HCT116 (cell line): ENCODE measurements around the gene GALK2. TPM values are rescaled to one million over a fixed set of nuclear protein-coding genes. Genes with fewer than 3 reads are reported as not detected.

Experiments used
- ATAC-seq: fragments of 200-7000 bp; cut with Tn5 transposase; 2 replicates; pipeline ENCODE4 v1.9.1; 2020; ENCODE audit warnings: mild to moderate bottlenecking, moderate library complexity
- BruUV-seq: library from RNA; stranded (reverse); fragments of 400-500 nt; replicated peaks from 2 replicates; lab custom pipeline; 2021; lab: Mats Ljungman, UMichigan
- CTCF ChIA-PET: fragments of 300-600 bp; sonication (Branson Sonifier 250); formaldehyde crosslinking; loops from one replicate; lab custom pipeline; 2021; ENCODE audit warnings: antibody characterized with exemption; lab: Charles Lee
- POLR2A ChIA-PET: fragments of 300-600, 350-600 bp; sonication (Branson Sonifier 250); formaldehyde crosslinking; loops from one replicate; lab custom pipeline; 2021; ENCODE audit warnings: antibody characterized with exemption; lab: Charles Lee
- RAD21 ChIA-PET, 2 experiments: fragments of 300-600 bp; sonication (Branson Sonifier 250); formaldehyde crosslinking; loops; one replicate each; lab custom pipeline; 2023; ENCODE audit warnings: low total read pairs in 2 of 2; ENCODE audit not compliant: uncharacterized antibody in 2 of 2, unreplicated experiment in 2 of 2, low non-redundant PET in 1 of 2; lab: Charles Lee
- DNase-seq: peaks from one replicate; pipeline ENCODE4 v3.0.0-alpha.2; 2010; ENCODE audit warnings: low read depth, low spot score
- H2AFZ ChIP-seq: fragments of 200-600 bp; shearing (Covaris generic), sonication (generic); 2 replicates; pipeline ENCODE4 v1.6.1; 2017; ENCODE audit warnings: low read depth, mixed run types, mixed read lengths, antibody characterized with exemption, low read length; ENCODE audit not compliant: poor library complexity, severe bottlenecking
- H3K27ac ChIP-seq: 2 replicates; pipeline ENCODE4 v1.5.1; 2012; ENCODE audit warnings: low read depth, low read length
- H3K27me3 ChIP-seq: fragments of 200-600 bp; sonication (generic); 2 replicates; pipeline ENCODE4 v1.6.1; 2016; ENCODE audit warnings: mixed run types, low read length, mixed read lengths; ENCODE audit not compliant: insufficient read depth
- H3K36me3 ChIP-seq, 2 experiments: fragments of 200-500 bp in 1 of 2; fragments of 200-600 bp in 1 of 2; sonication (Bioruptor generic) in 1 of 2; sonication (generic) in 1 of 2; 2 replicates each; pipeline versions ENCODE4 v1.5.1 to v1.6.1; 2014 to 2016; ENCODE audit warnings: low read length in 2 of 2, inconsistent platforms in 1 of 2, mixed read lengths in 1 of 2, mixed run types in 1 of 2; ENCODE audit not compliant: insufficient read depth in 2 of 2, control insufficient read depth in 1 of 2
- H3K4me1 ChIP-seq, 2 experiments: fragments of 200-600 bp in 1 of 2; sonication (generic) in 1 of 2; 2 replicates each; pipeline versions ENCODE4 v1.5.1 to v1.6.1; 2012 to 2017; ENCODE audit warnings: low read length in 2 of 2, inconsistent platforms in 1 of 2, mild to moderate bottlenecking in 1 of 2, mixed read lengths in 1 of 2, mixed run types in 1 of 2, moderate library complexity in 1 of 2; ENCODE audit not compliant: insufficient read depth in 2 of 2, control insufficient read depth in 1 of 2
- H3K4me2 ChIP-seq: fragments of 200-600 bp; sonication (generic); 2 replicates; pipeline ENCODE4 v1.6.1; 2017; ENCODE audit warnings: mixed run types, low read length, mixed read lengths
- H3K4me3 ChIP-seq, 2 experiments: fragments of 200-600 bp in 1 of 2; sonication (generic) in 1 of 2; replicated peaks in 1 of 2; 2 replicates each; pipeline ENCODE4 v1.5.1; 2011 to 2016; ENCODE audit warnings: low read length in 2 of 2, control low read depth in 1 of 2, low read depth in 1 of 2, mild to moderate bottlenecking in 1 of 2, mixed read lengths in 1 of 2, mixed run types in 1 of 2
- H3K79me2 ChIP-seq: fragments of 200-600 bp; sonication (generic); 2 replicates; pipeline ENCODE4 v1.6.1; 2017; ENCODE audit warnings: mild to moderate bottlenecking, mixed run types, low read length, moderate library complexity, mixed read lengths; ENCODE audit not compliant: insufficient read depth
- H3K9ac ChIP-seq: fragments of 200-600 bp; sonication (generic); 2 replicates; pipeline ENCODE4 v1.6.1; 2016; ENCODE audit warnings: low read length, mixed read lengths
- H3K9me2 ChIP-seq: fragments of 200-600 bp; sonication (generic), shearing (Covaris generic); 2 replicates; pipeline ENCODE4 v1.6.1; 2017; ENCODE audit warnings: mixed run types, mild to moderate bottlenecking, moderate library complexity; ENCODE audit not compliant: insufficient read depth
- H3K9me3 ChIP-seq, 2 experiments: fragments of 200-500 bp in 1 of 2; fragments of 200-600 bp in 1 of 2; sonication (Bioruptor generic) in 1 of 2; sonication (generic) in 1 of 2; 2 replicates each; pipeline ENCODE4 v1.6.1; 2014 to 2017; ENCODE audit warnings: low read length in 2 of 2, mixed read lengths in 2 of 2, inconsistent platforms in 1 of 2, low read depth in 1 of 2, mild to moderate bottlenecking in 1 of 2, mixed run types in 1 of 2, moderate library complexity in 1 of 2; ENCODE audit not compliant: control insufficient read depth in 1 of 2, insufficient read depth in 1 of 2
- H4K20me1 ChIP-seq: fragments of 200-600 bp; sonication (generic), shearing (Covaris generic); 2 replicates; pipeline ENCODE4 v1.6.1; 2017; ENCODE audit warnings: mixed run types, mild to moderate bottlenecking, moderate library complexity; ENCODE audit not compliant: insufficient read depth
- CEBPB ChIP-seq: IDR thresholded peaks from 2 replicates; pipeline ENCODE4 v1.6.1; 2012; ENCODE audit warnings: low read depth
- EZH2 ChIP-seq: fragments of 200-600 bp; sonication (generic); IDR thresholded peaks from 2 replicates; pipeline ENCODE4 v1.6.1; 2017; ENCODE audit warnings: antibody characterized with exemption, mixed run types
- RAD21 ChIP-seq: IDR thresholded peaks from 2 replicates; pipeline ENCODE4 v1.6.1; 2012; ENCODE audit warnings: low read depth, mild to moderate bottlenecking
- SRF ChIP-seq: IDR thresholded peaks from 2 replicates; pipeline ENCODE4 v1.6.1; 2012; ENCODE audit warnings: low read depth
- ZNF274 ChIP-seq: fragments of 200-500 bp; sonication (Bioruptor generic); IDR thresholded peaks from 2 replicates; pipeline ENCODE4 v1.6.1; 2014; ENCODE audit warnings: mild to moderate bottlenecking, low read depth, low read length, inconsistent platforms
- intact Hi-C: fragments of 100-400 bp; cut with micrococcal nuclease; formaldehyde crosslinking; loops from 2 replicates; pipeline ENCODE4 v1.10.0; 2022
- total RNA-seq: library from RNA; stranded (reverse); gene quantifications from one replicate; pipeline ENCODE4 v1.2.1, GENCODE V29; 2021; ENCODE audit not compliant: unreplicated experiment
- TF ChIP-seq, protein P1 (sequence below), 3 experiments: fragments of 200-600 bp in 1 of 3; sonication (generic) in 1 of 3; IDR thresholded peaks in 2 of 3; conservative IDR thresholded peaks in 1 of 3; 2 replicates each; pipeline ENCODE4 v1.5.1; 2012 to 2017; ENCODE audit warnings: low read depth in 2 of 3, low read length in 2 of 3, antibody characterized with exemption in 1 of 3, borderline replicate concordance in 1 of 3, control low read depth in 1 of 3, mild to moderate bottlenecking in 1 of 3, mixed read lengths in 1 of 3, mixed run types in 1 of 3, moderate library complexity in 1 of 3; ENCODE audit not compliant: insufficient read depth in 1 of 3

GALK2 gene
- total RNA-seq, 1 experiment from 2014 or later: 18.7 TPM

DNA sequence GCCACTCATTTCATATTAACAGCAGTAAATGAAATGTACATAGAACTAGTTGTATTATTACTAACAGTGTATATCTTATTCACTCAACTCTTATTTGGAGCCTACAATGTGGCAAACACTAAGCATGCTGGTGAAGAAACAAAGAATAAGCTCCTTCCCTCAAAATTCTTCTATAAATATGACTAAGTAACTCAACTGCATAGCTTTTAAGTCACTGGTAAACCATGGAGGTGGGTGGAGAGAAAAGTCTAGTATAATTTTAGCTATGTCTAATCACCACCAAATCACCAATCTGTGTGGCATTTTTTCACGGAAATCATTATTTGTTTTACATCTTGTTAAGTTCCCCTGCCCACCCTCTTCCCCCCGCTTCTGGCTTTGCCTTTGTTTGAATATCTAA, 32.2 kb upstream of the GALK2 start (continued):
- TF ChIP-seq ZNF274 (no peak), SRF (no peak), EZH2 (no peak)
- TF ChIP-seq, all 23 proteins: peak for 0

DNA sequence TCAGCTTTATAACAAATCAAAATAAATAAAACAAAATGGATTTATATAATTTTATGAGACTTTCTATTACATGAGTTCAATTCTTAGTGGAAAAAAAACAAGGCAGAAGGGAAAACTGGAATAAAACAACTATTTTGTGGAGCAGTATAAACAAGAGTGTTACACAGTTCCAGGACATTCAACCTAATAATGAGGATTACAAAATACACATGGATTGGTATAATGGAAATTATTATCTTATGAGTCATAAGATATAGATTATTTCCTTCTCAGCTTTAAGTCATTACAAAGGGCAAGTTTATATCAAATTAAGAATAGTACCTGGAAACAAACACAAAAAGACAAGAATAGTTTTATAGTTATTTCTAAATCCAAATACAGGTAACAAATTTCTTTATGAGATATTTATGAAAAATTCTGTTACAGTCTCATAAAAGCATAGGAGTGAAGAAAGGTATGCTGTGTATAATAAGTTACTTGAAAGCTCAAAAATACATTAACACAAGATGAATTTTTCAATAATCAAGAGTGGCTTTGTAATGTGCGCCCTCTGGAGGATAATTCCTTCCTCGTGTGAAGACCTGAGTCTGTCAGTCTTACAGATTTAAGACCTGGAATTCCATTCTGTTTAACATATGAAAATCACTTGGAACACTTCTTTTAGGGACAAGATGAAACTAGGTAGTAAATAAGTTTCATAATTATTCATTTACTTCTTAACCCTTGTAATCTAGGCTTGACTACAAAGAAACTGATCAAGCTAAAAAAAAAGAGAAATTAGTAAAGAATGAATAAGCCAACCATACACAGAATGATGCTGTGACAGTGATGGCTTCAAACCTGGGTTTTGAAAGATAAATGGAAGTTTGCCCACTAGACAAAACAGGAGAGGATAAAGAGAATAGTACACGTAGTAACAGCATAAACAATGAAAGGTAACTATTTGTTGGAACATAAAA, 24.1 kb upstream of the GALK2 start:
- Histone ChIP-seq H3K9me2 (no peaks in the 10 kb centered on the region), H3K9me3 (no peaks in the 10 kb centered on the region), H3K27me3 (no peaks in the 10 kb centered on the region), H3K79me2 (peaks cover 100% of the 10 kb centered on the region), H3K36me3 (peaks cover 23 to 24% of the 10 kb centered on the region in 2 experiments), H3K4me2 (no peak overlapping the region), H3K9ac (no peak overlapping the region), H4K20me1 (peaks cover 47% of the 10 kb centered on the region; the same call in 1 of the 2 replicates), H3K4me1 (no peaks in the 10 kb centered on the region), H3K27ac (no peak overlapping the region), H2AFZ (no peak overlapping the region), H3K4me3 (no peak overlapping the region)
- ChIA-PET RAD21 (interaction anchor here in 1 of 2 experiments (1.3 kb wide), 1 partner anchor 170 kb away, joined by 3 read pairs; no protein-coding TSS in a partner anchor), POLR2A (no interaction called here), CTCF (interaction anchor here (0.6 to 3.9 kb wide), 14 partner anchors 8 to 787 kb away, joined by 3 to 26 read pairs (median 4); partner anchors contain the start of genes COPS2 and GALK2)
- intact Hi-C loops: loop anchor here (1.0 to 5.0 kb wide), 2 partner anchors 284 to 789 kb away; no protein-coding TSS in a partner anchor
- no peak for TF ChIP-seq CEBPB
- no peak for TF ChIP-seq SRF
- peak; percentile 56 for TF ChIP-seq RAD21
- TF ChIP-seq, protein P1, sequence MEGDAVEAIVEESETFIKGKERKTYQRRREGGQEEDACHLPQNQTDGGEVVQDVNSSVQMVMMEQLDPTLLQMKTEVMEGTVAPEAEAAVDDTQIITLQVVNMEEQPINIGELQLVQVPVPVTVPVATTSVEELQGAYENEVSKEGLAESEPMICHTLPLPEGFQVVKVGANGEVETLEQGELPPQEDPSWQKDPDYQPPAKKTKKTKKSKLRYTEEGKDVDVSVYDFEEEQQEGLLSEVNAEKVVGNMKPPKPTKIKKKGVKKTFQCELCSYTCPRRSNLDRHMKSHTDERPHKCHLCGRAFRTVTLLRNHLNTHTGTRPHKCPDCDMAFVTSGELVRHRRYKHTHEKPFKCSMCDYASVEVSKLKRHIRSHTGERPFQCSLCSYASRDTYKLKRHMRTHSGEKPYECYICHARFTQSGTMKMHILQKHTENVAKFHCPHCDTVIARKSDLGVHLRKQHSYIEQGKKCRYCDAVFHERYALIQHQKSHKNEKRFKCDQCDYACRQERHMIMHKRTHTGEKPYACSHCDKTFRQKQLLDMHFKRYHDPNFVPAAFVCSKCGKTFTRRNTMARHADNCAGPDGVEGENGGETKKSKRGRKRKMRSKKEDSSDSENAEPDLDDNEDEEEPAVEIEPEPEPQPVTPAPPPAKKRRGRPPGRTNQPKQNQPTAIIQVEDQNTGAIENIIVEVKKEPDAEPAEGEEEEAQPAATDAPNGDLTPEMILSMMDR (IDR thresholded peaks at IDR 0.05 in 2 of 3, conservative IDR thresholded peaks at IDR 0.05 in 1 of 3; ENCODE audit: borderline replicate concordance in 1 of 3, insufficient read depth in 1 of 3, low read depth in 2 of 3, low read length in 2 of 3): peak; percentile 37 to 81 (median 65); a peak in 5 of 6 replicates
- BruUV-seq: no TSS peak
- peak; percentile 64 for ATAC-seq
- DNase-seq: peak; percentile 35
